Panc1 (cell line): ENCODE measurements around the gene IVD.

Source experiments
- CTCF ChIP-seq: fragments of 450-650 bp; IDR thresholded peaks from 2 replicates; pipeline ENCODE4 v1.5.1; 2017; ENCODE audit warnings: mild to moderate bottlenecking
- POLR2AphosphoS5 ChIP-seq: IDR thresholded peaks from 2 replicates; pipeline ENCODE4 v1.6.1; 2012; ENCODE audit warnings: mild to moderate bottlenecking, low read depth, low read length, moderate library complexity
- REST ChIP-seq, 2 experiments: IDR thresholded peaks; 2 replicates each; pipeline ENCODE4 v1.6.1; 2011 to 2012; ENCODE audit warnings: low read depth in 2 of 2, control low read depth in 1 of 2, low read length in 1 of 2, mild to moderate bottlenecking in 1 of 2, moderate library complexity in 1 of 2; ENCODE audit not compliant: insufficient read depth in 1 of 2

- TF ChIP-seq POLR2AphosphoS5 = no peak
- TF ChIP-seq REST (IDR thresholded peaks at IDR 0.05; ENCODE audit: insufficient read depth in 1 of 2, low read depth in 2 of 2, low read length in 1 of 2) = no peak
- TF ChIP-seq CTCF = no peak
Measured at GRCh38 chr15:40449275-40449674, 43.7 kb downstream of the IVD start.
